GM18867 (cell line): Measurements from ENCODE around the gene CTF1.
A peak's percentile ranks its signal among the peaks of the same experiment; 100 is the strongest.
"Not testable (repeated sequence)": the region's sequence is repeated elsewhere in the genome, so short reads cannot be mapped to it uniquely, and the experiment has no call there.

ENCODE experiments used
- ATAC-seq: cut with Tn5 transposase; IDR thresholded peaks from one replicate; pipeline ENCODE4 v1.9.1; 2021; ENCODE audit warnings: mild to moderate bottlenecking, moderate library complexity; ENCODE audit not compliant: unreplicated experiment

The CTF1 gene

GRCh38 chr16:30927789-30928378, 31.5 kb downstream of the CTF1 start:
- no peak for ATAC-seq

GRCh38 chr16:30928390-30928789, 32.0 kb downstream of the CTF1 start:
- no peak for ATAC-seq

DNA sequence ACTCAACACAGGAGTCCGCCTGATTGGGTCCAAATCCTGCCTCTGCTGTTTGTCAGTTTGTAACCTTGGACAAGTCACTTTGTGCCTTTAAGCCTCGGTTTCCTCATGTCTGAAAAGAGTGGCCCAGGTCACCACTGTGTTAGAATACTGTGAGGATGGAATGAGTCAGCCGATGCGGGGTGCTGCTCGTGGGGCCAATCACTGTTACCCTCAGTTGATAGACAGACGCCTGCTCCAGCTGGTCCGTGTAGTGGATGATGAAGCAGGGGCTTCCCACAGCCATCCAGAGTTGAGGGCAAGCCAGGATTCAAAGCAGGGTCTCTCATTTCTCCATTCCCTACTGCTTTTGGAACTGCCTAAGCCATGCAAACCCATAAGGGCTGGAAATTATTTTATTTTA, 32.8 kb downstream of the CTF1 start:
- no peak for ATAC-seq

GRCh38 chr16:30930160-30930571, 33.8 kb downstream of the CTF1 start:
- no peak for ATAC-seq

GRCh38 chr16:30931068-30931650, 34.7 kb downstream of the CTF1 start:
- no peak for ATAC-seq

DNA sequence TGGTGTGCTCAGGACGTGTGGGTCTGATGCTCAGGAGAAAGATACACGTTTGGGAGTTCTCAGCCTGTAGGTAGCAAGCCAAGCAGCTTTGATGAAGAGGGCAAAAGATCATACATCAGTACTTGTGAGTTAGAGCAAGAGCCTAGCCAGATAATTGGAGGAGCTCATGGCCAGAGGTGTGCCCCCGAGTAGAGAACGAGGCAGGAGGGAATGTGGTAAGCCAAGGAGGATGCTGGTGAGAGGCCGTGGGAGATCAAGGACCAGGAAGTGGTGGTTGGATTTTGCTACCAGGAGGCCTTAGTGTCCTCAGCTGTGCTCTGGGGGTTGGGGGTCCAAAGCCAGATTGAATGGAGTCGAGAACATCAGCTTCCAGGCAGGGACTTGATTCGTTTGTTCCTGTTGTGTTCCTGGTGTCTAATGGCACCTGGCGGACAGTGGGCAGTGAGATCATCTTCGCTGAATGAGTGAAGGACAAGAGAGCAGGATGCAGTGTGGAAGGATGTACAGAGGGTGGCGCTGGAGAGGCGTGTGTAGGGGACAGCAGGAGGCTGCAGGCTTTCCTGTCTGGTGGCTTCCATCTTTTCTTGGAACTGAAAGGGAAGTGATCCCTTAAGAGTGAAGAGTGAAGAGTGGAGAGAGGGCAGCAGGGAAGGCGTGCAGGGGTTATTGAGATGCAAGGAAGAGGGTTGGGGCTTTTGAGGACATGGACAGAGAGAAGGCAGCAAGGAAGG, 38.6 kb downstream of the CTF1 start:
- ATAC-seq = no peak

DNA sequence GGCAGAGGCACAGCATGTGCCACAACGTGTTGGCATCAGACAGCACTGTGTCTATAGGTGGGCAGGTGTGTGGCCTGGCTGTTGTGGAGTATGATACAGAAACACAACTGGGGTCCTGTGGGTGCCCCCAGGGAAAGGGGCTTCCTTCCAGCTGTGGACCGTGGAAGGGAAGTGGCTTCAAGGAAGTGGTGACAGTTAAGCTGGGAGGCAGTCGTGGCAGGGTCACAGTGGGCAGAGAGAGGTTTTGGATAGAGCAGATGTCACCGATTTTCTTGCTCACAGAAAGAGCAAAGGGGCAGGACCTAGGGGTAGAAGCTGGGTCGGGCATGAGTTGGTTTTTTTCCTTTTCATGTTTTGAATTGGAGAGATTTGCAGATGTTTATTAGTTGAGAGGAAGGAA, 41.3 kb downstream of the CTF1 start:
- ATAC-seq = no peak

DNA sequence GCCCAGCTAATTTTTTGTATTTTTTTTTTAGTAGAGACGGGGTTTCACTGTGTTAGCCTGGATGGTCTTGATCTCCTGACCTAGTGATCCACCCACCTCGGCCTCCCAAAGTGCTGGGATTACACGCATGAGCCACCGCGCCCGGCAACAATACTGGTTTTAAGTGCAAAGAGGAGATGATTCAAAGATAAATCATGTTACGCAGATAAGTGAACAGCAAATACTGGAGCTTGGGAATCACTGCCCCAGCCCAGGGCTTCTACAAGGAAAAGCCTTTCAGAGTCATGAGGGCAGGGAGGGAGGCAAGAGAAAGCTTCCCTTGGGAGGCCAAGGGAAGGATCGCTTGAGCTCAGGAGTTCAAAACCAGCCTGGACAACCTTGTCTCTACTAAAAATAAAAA, 43.2 kb downstream of the CTF1 start:
- ATAC-seq = not testable (repeated sequence)

GRCh38 chr16:30941600-30942425, 45.4 kb downstream of the CTF1 start:
- peak; percentile 81 for ATAC-seq

GRCh38 chr16:30942426-30942806, 46.0 kb downstream of the CTF1 start:
- no peak for ATAC-seq

DNA sequence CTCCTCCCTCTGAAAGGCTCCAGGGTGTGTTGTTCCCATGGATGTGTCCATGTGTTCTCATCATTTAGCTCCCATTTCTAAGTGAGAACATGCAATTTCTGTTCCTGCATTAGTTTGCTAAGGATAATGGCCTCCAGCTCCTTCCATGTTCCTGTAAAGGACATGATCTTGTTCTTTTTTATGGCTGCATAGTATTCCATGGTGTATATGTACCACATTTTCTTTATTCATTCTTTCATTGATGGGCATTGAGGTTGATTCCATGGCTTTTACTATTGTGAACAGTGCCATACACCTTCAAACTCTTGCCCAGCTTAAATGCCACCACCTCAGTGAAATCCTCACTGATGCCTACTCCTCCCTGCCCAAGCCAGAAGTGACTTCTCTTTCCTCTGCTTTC, 47.9 kb downstream of the CTF1 start:
- no peak for ATAC-seq

GRCh38 chr16:30946671-30947540, 50.5 kb downstream of the CTF1 start:
- ATAC-seq = no peak

GRCh38 chr16:30947541-30947858, 51.1 kb downstream of the CTF1 start:
- ATAC-seq = no peak

DNA sequence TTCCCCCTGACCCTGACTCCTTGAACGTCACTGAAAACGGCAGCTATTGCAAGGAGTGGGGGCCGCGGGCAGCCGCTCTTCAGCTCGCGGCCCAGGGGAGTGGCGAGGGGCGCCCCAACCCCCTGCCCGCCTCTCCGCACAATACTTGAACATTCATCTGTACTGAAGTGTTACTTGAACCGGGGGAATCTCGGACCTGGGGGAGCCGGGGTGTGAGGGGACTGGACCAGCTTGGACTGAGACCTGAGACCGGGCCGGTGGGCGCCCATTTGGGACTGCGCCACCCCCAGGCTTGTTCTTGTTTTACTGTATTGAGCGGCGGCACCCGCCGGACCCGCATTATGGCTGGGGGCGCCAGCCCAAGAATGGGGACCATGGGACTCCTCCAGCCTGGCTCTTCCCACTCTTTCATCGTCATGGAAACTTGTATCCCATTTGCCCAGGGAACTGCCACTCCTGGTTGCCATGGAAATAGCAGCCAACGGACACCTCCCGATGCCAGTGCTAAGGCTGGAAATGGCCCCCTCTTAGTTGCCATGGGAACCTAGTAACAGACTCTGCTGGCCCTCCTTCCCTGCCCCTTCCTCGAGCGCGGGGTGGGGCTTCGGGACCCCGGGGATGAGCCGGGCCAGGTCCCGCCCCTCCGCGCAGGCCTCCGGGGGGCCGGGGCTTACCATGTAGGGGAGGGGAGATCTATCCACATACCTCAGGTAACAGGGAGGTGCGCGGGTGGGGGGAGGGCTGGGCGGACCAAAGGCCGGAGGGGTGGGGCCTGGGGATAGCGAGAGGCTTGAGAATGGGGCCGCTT, 51.6 kb downstream of the CTF1 start:
- ATAC-seq = no peak

DNA sequence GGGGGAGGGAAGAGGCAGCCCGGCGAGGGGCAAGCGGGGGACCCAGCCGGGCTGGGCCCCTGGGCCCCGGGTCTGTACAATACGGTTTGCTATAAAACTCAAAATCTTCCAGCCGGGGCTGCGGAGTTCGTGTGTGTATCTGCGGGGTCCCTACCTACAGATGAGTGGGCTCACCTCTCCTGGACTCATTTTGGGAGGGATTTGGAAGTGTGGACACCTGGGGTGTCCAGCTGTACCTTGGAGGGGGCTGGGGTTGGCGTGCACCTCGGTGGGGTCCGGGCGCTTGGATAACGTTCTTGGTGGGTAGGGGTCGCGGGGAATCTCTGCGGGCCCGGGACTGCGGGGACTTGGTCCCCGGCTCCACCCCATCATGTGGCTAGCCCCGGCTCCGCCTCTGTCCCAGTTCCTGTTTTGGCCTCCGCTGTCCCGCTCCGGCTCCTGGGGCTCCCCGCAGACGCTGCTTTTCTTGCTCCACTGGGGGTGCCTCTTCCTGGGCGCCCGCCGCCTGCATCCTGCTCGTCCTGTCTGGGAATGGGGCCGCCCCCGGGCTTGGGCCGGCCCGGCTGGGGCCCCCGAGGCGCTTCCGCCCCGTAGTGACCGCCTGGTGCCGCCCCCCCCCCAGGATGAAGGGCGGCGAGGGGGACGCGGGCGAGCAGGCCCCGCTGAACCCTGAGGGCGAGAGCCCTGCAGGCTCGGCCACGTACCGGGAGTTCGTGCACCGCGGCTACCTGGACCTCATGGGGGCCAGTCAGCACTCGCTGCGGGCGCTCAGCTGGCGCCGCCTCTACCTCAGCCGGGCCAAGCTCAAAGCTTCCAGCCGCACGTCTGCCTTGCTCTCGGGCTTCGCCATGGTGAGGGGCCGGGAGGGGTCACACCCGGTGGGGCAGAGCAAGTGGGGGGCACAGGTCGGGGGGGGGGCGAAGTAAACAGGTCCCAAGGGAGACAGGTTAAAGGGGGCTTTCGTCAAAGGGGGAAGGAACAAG, 52.5 kb downstream of the CTF1 start, which contains the start of gene ORAI3:
TSS of gene ORAI3 (plus strand) at position 402 of the 983 bp plus-strand sequence. CDS start at position 624, 222 bp downstream.
- peak; percentile 64 for ATAC-seq

DNA sequence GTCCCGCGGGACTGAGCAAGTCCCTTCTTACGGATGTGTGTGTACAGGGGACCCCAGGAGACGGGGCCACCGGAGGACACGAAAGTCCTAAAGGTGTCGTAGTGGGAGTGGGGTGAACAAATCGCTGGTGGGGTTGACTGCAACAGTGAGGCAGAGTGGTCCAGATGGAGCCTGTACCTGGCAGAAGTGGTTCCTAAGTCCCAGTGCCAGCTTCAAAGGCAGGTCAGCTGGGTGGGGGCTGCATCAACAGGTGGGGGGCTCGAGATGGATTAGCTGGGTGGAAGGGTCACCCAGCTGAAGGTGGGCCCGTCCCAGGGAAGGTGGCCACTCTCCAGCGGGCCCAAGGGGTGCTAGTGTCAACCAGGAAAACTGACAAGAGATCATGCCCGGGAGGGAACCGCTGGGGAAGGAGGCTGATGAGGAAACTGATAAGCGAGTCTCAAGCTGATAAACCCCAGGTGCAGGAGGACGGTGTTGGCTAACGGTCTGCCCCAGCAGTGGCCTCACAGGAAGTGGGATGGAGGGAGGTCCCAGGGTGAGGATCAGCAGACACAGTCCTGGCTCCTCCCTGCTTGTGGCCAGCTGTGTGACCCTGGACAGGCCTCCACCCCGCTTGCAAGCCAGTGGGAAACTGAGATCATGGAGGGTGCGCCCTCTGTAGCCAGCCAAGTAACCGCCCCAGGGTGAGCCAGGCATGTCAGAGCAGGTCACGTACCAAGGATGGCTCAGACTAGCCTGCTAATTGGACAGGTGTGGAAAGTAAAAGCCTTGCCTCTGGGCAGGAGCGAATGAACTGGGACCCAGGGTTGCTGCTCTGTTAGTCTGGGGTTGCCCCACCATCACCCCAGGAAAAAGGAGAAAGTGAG, 53.5 kb downstream of the CTF1 start:
- peak; percentile 40 for ATAC-seq

DNA sequence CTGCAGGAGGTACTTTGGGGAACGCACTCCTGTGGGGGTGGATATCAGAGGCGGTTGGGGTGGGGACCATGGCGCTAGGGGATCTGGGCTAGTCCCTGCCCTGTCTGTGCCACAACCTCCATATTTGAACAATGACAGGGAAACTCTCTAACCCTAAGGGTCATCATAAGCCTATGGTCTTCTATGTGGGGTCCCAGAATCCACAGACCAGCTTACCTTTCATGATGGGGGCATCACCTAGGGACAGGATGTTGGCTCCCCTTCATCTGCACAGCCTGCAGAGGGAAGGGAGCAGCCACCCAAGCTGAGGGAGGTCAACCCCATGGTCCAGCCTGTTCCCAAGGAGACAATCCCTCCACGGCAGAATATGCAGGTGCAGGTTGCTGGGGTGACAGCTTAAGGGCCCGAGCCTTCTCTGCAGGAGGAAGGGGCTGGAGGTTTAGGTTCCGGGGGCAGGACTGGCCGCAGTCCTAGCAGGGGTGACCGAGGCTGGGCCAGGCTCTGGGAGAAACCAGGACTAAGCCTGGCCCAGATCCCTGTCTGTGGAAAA, 54.2 kb downstream of the CTF1 start:
- ATAC-seq = no peak
